Heart right ventricle (tissue), 16 donors: ENCODE data around the gene ZSWIM5. TPM values are rescaled to one million over a fixed set of nuclear protein-coding genes. Genes with fewer than 3 reads are reported as not detected.
"Not testable (repeated sequence)": the region's sequence is repeated elsewhere in the genome, so short reads cannot be mapped to it uniquely, and the experiment has no call there.

ENCODE experiments used
- ATAC-seq, 8 donors: fragments of 200-7000 bp; cut with Tn5 transposase; one replicate each; pipeline ENCODE4 v1.9.1; 2020; ENCODE audit warnings: mild to moderate bottlenecking in 8 of 8, moderate library complexity in 8 of 8, moderate number of reproducible peaks in 1 of 8
- DNase-seq, 2 donors: peaks; one replicate each; pipeline ENCODE4 v3.0.0-alpha.2; 2020
- H3K27ac ChIP-seq, 10 donors: fragments of 200-600 bp; sonication (generic) in 2 of 10; one replicate each; pipeline versions ENCODE4 v1.5.0 to v1.8.0; 2020 to 2022; ENCODE audit warnings: mild to moderate bottlenecking in 3 of 10
- H3K27me3 ChIP-seq, 7 donors: fragments of 200-600 bp; one replicate each; pipeline ENCODE4 v1.8.0; 2021 to 2022; ENCODE audit warnings: mild to moderate bottlenecking in 2 of 7
- H3K36me3 ChIP-seq, 9 donors: fragments of 200-600 bp; sonication (generic) in 1 of 9; one replicate each; pipeline versions ENCODE4 v1.5.0 to v1.8.0; 2020 to 2022; ENCODE audit warnings: mild to moderate bottlenecking in 2 of 9
- H3K4me1 ChIP-seq, 9 donors: fragments of 200-600 bp; sonication (generic) in 1 of 9; one replicate each; pipeline versions ENCODE4 v1.5.0 to v1.8.0; 2020 to 2022; ENCODE audit warnings: mild to moderate bottlenecking in 4 of 9
- H3K4me3 ChIP-seq, 10 donors: fragments of 200-600 bp; sonication (generic) in 2 of 10; one replicate each; pipeline versions ENCODE4 v1.5.0 to v1.8.0; 2020 to 2022; ENCODE audit warnings: mild to moderate bottlenecking in 7 of 10, moderate library complexity in 2 of 10
- H3K9me3 ChIP-seq, 11 donors: fragments of 200-600 bp in 10 of 11; sonication (generic) in 2 of 11; one replicate each; pipeline versions ENCODE4 v1.5.0 to v1.8.0; 2013 to 2022; ENCODE audit warnings: mild to moderate bottlenecking in 2 of 11, control low read depth in 1 of 11, moderate library complexity in 1 of 11
- WGBS, 2 donors: extraction: QIAGEN DNeasy Blood & Tissue Kit; methylation state at CpG; one replicate each; pipeline ENCODE4 v1.1.7; 2013; ENCODE audit warnings: inconsistent platforms in 1 of 2; 5-methylcytosine and 5-hydroxymethylcytosine counted together
- intact Hi-C, 10 donors: fragments of 100-400 bp; cut with DNase I; formaldehyde crosslinking; loops; one replicate each; pipeline versions ENCODE4 v1.11.1 to v1.14.2; 2022
- polyA plus RNA-seq, 2 donors: library from polyadenylated mRNA; stranded (reverse); fragments of 200-250 nt; gene quantifications; one replicate each; pipeline ENCODE4 v1.2.3, GENCODE V29; 2013
- total RNA-seq, 10 donors: library from RNA; stranded (reverse); fragmentation: NEBNext Ultra II Directional in 3 of 10; extraction: Animal tissue kit (Norgen Biotek cat#: 25700) in 3 of 10; gene quantifications; one replicate each; pipeline versions ENCODE4 v1.2.1 to v1.2.4, GENCODE V29; 2021 to 2023
- TF ChIP-seq, protein P1 (sequence below), 9 donors: fragments of 200-600 bp; sonication (generic) in 2 of 9; IDR thresholded peaks; one replicate each; pipeline versions ENCODE4 v1.5.0 to v1.8.0; 2021 to 2022; ENCODE audit warnings: antibody characterized with exemption in 9 of 9, mild to moderate bottlenecking in 5 of 9, moderate library complexity in 1 of 9
- donor health status: Arrhythmogenic right ventricular cardiomyopathy.
- donor health status: ischemic (EF 13 %, LVEDD 7.1; RV severe dilation, severe dysfunction).
- donor health status: healthy with polysubstance abuse.
- donor health status: DM: no; HTN: yes; CAD: no.
- donor health status: DM: no; HTN: no; CAD: no.
- donor health status: ischemic (EF 25% LVEDD 6.9; RV normal size, moderate dysfunction).
- donor health status: ischemic (EF 25% LVEDD 5.7; RV mildly dilated, moderate dysfunction).
- donor health status: healthy.
- donor health status: DM: yes; HTN: yes; CAD: no.
- donor health status: Ischemic cardiomyopathy.
- donor health status: ischemic (EF 35%, LVEDD 5.7; RV mildly dilated, moderate dysfunction).
- donor health status: nonischemic (EF 11% LVEDD 7.7; RV severe dilation, severe dysfunction).
- donor health status: DM: yes; HTN: yes; CAD: no.
- donor health status: PGD.
- donor health status: ischemic (EF 29% LVEDD 5.4; RV normal size, mild dysfunction).
- donor health status: nonischemic (EF 23%, LVEDD 6.1; RV moderate dilation, normal function).

The ZSWIM5 gene
- total and polyA plus RNA-seq, 12 donors, result 0.22 to 1.7 (median 0.77) TPM

DNA sequence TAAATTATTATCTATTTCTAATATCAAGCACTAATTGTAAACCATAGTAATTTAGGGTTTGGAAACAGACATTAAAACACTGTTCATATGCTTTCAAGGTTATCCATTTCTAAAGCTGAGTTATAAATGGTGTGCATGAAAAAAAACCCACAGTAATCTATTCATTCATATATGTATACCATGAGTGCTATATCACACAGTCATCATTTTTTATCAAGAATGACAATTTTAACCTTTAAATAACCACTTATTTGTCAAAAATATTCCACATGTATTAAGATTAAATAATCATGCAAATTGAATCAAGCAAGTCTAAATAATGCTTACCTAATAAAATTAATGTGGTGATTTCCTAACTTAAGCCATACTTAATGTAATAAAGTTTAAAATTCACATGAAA lies 6.0 kb downstream of the ZSWIM5 start:
- no peak for DNase-seq
- peaks cover 0 to 16% (median 0%) of the 10 kb centered on the region in 9 donors for H3K4me1 ChIP-seq
- no peak overlapping the region for H3K27ac ChIP-seq
- no peaks in the 10 kb centered on the region for H3K36me3 ChIP-seq
- H3K27me3 ChIP-seq, result peaks cover 0 to 31% (median 0%) of the 10 kb centered on the region in 7 donors
- intact Hi-C loops, result no loop called here
- no peak for ATAC-seq
- peaks cover 0 to 21% (median 3%) of the 10 kb centered on the region in 11 donors for H3K9me3 ChIP-seq
- TF ChIP-seq, protein P1, sequence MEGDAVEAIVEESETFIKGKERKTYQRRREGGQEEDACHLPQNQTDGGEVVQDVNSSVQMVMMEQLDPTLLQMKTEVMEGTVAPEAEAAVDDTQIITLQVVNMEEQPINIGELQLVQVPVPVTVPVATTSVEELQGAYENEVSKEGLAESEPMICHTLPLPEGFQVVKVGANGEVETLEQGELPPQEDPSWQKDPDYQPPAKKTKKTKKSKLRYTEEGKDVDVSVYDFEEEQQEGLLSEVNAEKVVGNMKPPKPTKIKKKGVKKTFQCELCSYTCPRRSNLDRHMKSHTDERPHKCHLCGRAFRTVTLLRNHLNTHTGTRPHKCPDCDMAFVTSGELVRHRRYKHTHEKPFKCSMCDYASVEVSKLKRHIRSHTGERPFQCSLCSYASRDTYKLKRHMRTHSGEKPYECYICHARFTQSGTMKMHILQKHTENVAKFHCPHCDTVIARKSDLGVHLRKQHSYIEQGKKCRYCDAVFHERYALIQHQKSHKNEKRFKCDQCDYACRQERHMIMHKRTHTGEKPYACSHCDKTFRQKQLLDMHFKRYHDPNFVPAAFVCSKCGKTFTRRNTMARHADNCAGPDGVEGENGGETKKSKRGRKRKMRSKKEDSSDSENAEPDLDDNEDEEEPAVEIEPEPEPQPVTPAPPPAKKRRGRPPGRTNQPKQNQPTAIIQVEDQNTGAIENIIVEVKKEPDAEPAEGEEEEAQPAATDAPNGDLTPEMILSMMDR (IDR thresholded peaks at IDR 0.05), result no peak
- no peak overlapping the region for H3K4me3 ChIP-seq

DNA sequence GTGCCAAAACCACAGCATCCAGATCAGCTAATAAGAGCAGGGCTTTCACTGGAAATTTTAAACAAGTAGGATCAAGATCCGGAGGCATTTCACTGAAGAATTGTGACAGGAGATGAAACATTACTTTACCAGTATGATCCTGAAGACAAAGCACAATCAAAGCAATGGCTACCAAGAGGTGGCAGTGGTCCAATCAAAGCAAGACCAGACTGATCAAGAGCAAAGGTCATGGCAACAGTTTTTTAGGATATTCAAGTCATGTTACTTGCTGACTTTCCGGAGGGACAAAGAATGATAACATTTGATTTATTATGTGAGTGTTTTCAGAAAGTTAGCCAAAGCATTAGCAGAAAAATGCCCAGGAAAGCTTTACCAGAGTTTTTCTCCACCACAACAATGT lies 8.2 kb downstream of the ZSWIM5 start:
- 69 to 78% methylated on average over 2 of the region's 2 CpGs for WGBS, 2 donors
- DNase-seq (no peak), ATAC-seq (no peak)
- Histone ChIP-seq H3K27me3 (peaks cover 0 to 9% (median 0%) of the 10 kb centered on the region in 7 donors), H3K27ac (no peak overlapping the region), H3K4me3 (no peak overlapping the region), H3K9me3 (peaks cover 0 to 21% (median 3%) of the 10 kb centered on the region in 11 donors), H3K4me1 (no peaks in the 10 kb centered on the region), H3K36me3 (no peaks in the 10 kb centered on the region)
- intact Hi-C loops, result no loop called here
- TF ChIP-seq, protein P1 (IDR thresholded peaks at IDR 0.05), result no peak

- H3K27ac ChIP-seq, result no peak overlapping the region
- intact Hi-C loops, result no loop called here
- DNase-seq (no peak), ATAC-seq (no peak)
- H3K4me3 ChIP-seq, result no peak overlapping the region
- H3K9me3 ChIP-seq, result peaks cover 0 to 21% (median 3%) of the 10 kb centered on the region in 11 donors
- TF ChIP-seq, protein P1 (IDR thresholded peaks at IDR 0.05), result no peak
- H3K27me3 ChIP-seq, result no peaks in the 10 kb centered on the region
- H3K36me3 ChIP-seq, result no peaks in the 10 kb centered on the region
- H3K4me1 ChIP-seq, result no peaks in the 10 kb centered on the region
These were observed 9.5 kb downstream of the ZSWIM5 start for GRCh38 chr1:45196863-45197262.

DNA sequence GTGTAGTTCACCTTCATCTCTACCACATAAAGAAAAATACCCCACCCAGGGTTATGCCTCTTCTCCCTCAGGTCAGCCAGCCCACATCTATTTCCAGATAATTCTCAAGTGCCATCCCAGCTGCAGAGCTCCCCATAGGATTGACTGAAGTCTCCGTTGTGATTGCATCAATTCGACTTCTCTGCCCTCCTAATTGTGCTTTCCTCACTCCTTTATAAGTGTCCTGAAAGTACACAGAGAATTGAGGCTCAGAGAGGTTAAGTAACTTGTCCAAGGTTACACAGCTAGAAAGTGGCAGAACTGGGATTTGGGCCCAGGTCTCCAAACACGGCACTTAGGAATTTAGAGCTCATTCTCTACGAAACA lies 15.0 kb downstream of the ZSWIM5 start:
- 69 to 82% methylated on average over 4 of the region's 4 CpGs for WGBS, 2 donors
- Histone ChIP-seq H3K27me3 (no peaks in the 10 kb centered on the region), H3K4me1 (no peaks in the 10 kb centered on the region), H3K27ac (no peak overlapping the region), H3K9me3 (no peaks in the 10 kb centered on the region), H3K36me3 (no peaks in the 10 kb centered on the region), H3K4me3 (no peak overlapping the region)
- DNase-seq (no peak), ATAC-seq (no peak)
- intact Hi-C loops, result no loop called here
- TF ChIP-seq, protein P1 (IDR thresholded peaks at IDR 0.05), result no peak

- 71 to 73% methylated on average over 2 of the region's 2 CpGs for WGBS, 2 donors
These were observed 18.7 kb downstream of the ZSWIM5 start for GRCh38 chr1:45187725-45188124.

DNA sequence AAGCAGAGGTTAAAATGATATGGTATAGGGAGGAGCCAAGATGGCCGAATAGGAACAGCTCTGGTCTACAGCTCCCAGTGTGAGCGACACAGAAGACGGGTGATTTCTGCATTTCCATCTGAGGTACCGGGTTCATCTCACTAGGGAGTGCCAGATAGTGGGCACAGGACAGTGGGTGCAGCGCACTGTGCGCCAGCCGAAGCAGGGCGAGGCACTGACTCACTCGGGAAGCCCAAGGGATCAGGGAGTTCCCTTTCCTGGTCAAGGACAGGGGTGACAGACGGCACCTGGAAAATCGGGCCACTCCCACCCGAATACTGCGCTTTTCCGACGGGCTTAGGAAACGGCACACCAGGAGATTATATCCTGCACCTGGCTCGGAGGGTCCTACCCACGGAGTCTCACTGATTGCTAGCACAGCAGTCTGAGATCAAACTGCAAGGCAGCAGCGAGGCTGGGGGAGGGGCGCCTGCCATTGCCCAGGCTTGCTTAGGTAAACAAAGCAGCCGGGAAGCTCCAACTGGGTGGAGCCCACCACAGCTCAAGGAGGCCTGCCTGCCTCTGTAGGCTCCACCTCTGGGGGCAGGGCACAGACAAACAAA lies 26.4 kb downstream of the ZSWIM5 start:
- ATAC-seq, H3K4me3 ChIP-seq, H3K4me1 ChIP-seq, DNase-seq, H3K36me3 ChIP-seq, H3K27me3 ChIP-seq, H3K27ac ChIP-seq, intact Hi-C loops: not testable (repeated sequence)
- peaks cover 0 to 23% (median 5%) of the 10 kb centered on the region in 11 donors for H3K9me3 ChIP-seq
- 94 to 96% methylated on average over 18 to 19 of the region's 21 CpGs for WGBS, 2 donors

More at GRCh38 chr1:45187725-45188124, 18.7 kb downstream of the ZSWIM5 start:
- DNase-seq (no peak), ATAC-seq (no peak)
- H3K27me3 ChIP-seq, result no peaks in the 10 kb centered on the region
- H3K9me3 ChIP-seq, result peaks cover 0 to 4% (median 0%) of the 10 kb centered on the region in 11 donors
- no peak overlapping the region for H3K27ac ChIP-seq
- no peaks in the 10 kb centered on the region for H3K36me3 ChIP-seq
- H3K4me1 ChIP-seq, result no peaks in the 10 kb centered on the region
- TF ChIP-seq, protein P1 (IDR thresholded peaks at IDR 0.05), result no peak
- intact Hi-C loops, result no loop called here
- H3K4me3 ChIP-seq, result no peak overlapping the region
